ENCODE data around the gene S100P.

Gene S100P

DNA sequence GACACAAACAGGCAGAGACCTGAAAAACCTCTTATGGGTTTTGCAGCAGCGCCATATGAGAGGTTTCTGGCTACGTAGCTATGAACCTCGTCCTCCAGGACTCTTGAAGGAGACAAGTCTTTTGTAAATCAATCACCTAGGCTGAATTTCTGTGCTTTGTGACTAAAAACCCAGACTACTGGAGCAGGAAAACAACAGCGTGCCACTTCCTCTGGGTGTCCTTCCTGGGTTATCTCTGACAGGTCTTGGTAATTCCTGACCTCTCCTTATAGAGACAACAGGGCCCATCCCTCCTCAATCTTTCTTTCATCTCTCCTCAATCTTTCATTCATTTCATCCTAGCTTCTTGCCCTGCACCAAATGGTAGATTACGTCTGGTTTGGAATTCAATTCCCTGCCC, 5.7 kb downstream of the S100P start:
- in situ Hi-C loops (cut with MboI; ENCODE audit: low sequenced_read_pairs, unreplicated experiment) = no loop called here
- TF ChIP-seq, protein P1, sequence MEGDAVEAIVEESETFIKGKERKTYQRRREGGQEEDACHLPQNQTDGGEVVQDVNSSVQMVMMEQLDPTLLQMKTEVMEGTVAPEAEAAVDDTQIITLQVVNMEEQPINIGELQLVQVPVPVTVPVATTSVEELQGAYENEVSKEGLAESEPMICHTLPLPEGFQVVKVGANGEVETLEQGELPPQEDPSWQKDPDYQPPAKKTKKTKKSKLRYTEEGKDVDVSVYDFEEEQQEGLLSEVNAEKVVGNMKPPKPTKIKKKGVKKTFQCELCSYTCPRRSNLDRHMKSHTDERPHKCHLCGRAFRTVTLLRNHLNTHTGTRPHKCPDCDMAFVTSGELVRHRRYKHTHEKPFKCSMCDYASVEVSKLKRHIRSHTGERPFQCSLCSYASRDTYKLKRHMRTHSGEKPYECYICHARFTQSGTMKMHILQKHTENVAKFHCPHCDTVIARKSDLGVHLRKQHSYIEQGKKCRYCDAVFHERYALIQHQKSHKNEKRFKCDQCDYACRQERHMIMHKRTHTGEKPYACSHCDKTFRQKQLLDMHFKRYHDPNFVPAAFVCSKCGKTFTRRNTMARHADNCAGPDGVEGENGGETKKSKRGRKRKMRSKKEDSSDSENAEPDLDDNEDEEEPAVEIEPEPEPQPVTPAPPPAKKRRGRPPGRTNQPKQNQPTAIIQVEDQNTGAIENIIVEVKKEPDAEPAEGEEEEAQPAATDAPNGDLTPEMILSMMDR (IDR thresholded peaks at IDR 0.05; ENCODE audit: borderline replicate concordance, control extremely low read depth, extremely low read depth, insufficient read depth, missing control alignments) = no peak
- no peak for DNase-seq (ENCODE audit: low spot score)

DNA sequence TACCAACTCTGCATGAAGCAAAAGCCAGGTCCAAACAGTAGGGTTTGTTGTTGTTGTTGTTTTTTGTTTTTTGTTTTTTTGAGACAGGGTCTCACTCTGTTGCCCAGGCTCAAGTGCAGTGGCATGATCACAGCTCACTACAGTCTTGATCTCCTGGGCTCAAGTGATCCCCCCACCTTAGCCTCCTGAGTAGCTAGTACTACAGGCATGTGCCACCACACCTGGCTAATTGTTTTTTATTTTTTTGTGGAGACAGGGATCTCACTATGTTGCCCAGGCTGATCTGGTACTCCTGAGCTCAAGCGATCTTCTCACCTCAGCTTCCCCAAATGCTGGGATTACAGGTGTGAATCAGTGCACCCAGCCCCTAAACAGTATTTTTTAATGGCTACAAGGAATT, 6.2 kb downstream of the S100P start:
- in situ Hi-C loops (cut with MboI; ENCODE audit: low sequenced_read_pairs, unreplicated experiment) = loop anchor here (25.0 kb wide), 1 partner anchor 187 kb away; no protein-coding TSS in a partner anchor
- DNase-seq (ENCODE audit: low spot score) = no peak
- TF ChIP-seq, protein P1 (IDR thresholded peaks at IDR 0.05; ENCODE audit: borderline replicate concordance, control extremely low read depth, extremely low read depth, insufficient read depth, missing control alignments) = no peak

DNA sequence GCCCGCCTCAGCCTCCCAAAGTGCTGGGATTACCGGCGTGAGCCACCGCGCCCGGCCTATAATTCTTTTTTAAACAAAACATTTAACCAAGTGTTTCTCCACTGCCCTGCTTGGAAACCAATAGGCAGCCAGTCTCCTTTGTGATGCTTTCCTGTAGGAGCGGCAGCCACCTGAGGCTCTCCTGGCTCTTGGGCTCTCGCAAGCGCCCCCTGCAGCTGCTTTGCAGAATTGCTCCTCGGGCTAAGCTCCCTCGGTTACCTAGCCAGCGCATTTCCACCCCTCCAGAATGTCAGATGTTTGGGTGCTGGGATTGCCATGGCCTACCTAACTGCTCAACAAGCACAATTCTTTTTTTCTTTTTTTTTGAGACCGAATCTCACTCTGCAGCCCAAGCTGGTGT, 7.7 kb downstream of the S100P start:
- TF ChIP-seq, protein P1 (IDR thresholded peaks at IDR 0.05; ENCODE audit: borderline replicate concordance, control extremely low read depth, extremely low read depth, insufficient read depth, missing control alignments) = peak; percentile 26
- peak; percentile 25 for DNase-seq (ENCODE audit: low spot score)
- in situ Hi-C loops (cut with MboI; ENCODE audit: low sequenced_read_pairs, unreplicated experiment) = loop anchor here (25.0 kb wide), 1 partner anchor 186 kb away; no protein-coding TSS in a partner anchor

DNA sequence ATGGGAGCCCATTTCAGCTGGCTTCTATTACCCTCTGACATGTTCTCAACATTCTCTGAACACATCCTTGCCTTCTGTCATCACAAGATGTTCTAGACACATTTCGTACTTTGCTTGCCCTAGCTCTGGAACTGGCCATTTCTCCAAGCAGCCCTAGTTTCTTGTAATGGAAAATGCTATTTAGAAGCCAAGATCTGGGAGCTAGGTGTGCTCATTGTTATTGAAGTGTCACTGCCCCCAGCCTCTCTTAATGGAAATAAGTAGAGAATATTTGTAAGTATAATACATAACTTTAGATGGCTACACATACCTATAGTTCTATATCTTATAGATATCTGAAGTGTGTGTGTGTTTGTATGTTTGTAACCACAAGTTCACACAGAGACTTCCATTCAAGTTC, 9.1 kb downstream of the S100P start:
- TF ChIP-seq, protein P1 (IDR thresholded peaks at IDR 0.05; ENCODE audit: borderline replicate concordance, control extremely low read depth, extremely low read depth, insufficient read depth, missing control alignments) = no peak
- in situ Hi-C loops (cut with MboI; ENCODE audit: low sequenced_read_pairs, unreplicated experiment) = loop anchor here (25.0 kb wide), 1 partner anchor 185 kb away; no protein-coding TSS in a partner anchor
- DNase-seq (ENCODE audit: low spot score) = no peak

DNA sequence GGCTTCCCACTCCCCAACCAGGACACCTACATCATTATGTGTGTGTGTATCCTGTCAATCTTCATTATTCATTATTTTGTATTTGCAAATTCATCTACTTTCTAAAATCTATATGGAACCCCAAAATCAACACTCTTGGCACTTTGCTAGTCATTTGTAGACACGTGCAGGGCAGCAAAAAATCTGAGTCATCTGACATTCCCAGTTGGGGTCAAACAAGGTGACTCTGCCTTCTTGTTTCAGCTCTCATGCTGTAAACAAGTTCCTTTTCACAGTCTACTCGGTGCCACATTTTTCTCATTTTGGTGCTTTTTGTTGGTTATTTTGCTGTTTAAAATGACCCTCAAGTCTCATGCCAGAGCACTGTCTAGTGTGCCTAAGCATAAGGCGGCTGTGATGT, 10.1 kb downstream of the S100P start:
- TF ChIP-seq, protein P1 (IDR thresholded peaks at IDR 0.05; ENCODE audit: borderline replicate concordance, control extremely low read depth, extremely low read depth, insufficient read depth, missing control alignments) = no peak
- no peak for DNase-seq (ENCODE audit: low spot score)
- in situ Hi-C loops (cut with MboI; ENCODE audit: low sequenced_read_pairs, unreplicated experiment) = loop anchor here (25.0 kb wide), 1 partner anchor 184 kb away; no protein-coding TSS in a partner anchor

DNA sequence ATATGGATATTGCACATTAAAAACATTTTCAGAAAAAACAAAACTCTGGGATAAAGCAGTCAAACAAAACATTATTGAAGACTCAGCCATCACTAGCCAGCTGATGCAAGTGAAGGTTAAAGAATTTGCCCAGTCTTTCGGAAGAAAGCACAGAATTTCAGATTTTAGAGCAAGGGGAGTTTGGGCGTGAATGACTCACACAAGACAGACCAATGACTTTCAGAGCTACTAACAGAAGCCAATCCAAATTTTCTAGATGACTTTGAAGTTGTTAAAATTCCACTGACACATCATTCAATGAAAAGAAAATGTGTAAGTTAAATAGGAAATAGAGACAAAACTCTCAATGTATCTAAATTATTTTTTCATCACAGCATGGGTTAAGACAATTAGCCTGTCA, 12.0 kb downstream of the S100P start:
- TF ChIP-seq, protein P1 (IDR thresholded peaks at IDR 0.05; ENCODE audit: borderline replicate concordance, control extremely low read depth, extremely low read depth, insufficient read depth, missing control alignments) = no peak
- in situ Hi-C loops (cut with MboI; ENCODE audit: low sequenced_read_pairs, unreplicated experiment) = loop anchor here (25.0 kb wide), 1 partner anchor 182 kb away; no protein-coding TSS in a partner anchor
- no peak for DNase-seq (ENCODE audit: low spot score)

Measured in GM13976 (cell line).